H1 (cell line): ENCODE results near the gene RALA.

ENCODE experiments used
- KDM1A ChIP-seq: fragments of 200-600, 300-600 bp; sonication (generic); IDR thresholded peaks from 2 replicates; pipeline ENCODE4 v1.7.1; 2016; ENCODE audit warnings: mild to moderate bottlenecking, low read length, borderline replicate concordance
- MAFK ChIP-seq: IDR thresholded peaks from 2 replicates; pipeline ENCODE4 v1.6.1; 2012; ENCODE audit warnings: low read depth, mild to moderate bottlenecking, improper control_type of control experiment, low read length
- NRF1 ChIP-seq: IDR thresholded peaks from 2 replicates; pipeline ENCODE4 v1.6.1; 2011; ENCODE audit warnings: mild to moderate bottlenecking, low read depth, low read length, improper control_type of control experiment
- RAD21 ChIP-seq, 2 experiments: IDR thresholded peaks in 1 of 2; conservative IDR thresholded peaks in 1 of 2; 2 replicates each; pipeline ENCODE4 v1.6.1; 2011; ENCODE audit warnings: low read depth in 2 of 2, low read length in 2 of 2, improper control_type of control experiment in 1 of 2, inconsistent platforms in 1 of 2, mild to moderate bottlenecking in 1 of 2, moderate library complexity in 1 of 2
- RXRA ChIP-seq: IDR thresholded peaks from 2 replicates; pipeline ENCODE4 v1.6.1; 2011; ENCODE audit warnings: low read depth, mild to moderate bottlenecking, low read length, moderate library complexity; ENCODE audit not compliant: insufficient read depth
- TCF12 ChIP-seq: IDR thresholded peaks from 2 replicates; pipeline ENCODE4 v1.6.1; 2011; ENCODE audit warnings: low read depth, mild to moderate bottlenecking, low read length
- YY1 ChIP-seq: IDR thresholded peaks from 2 replicates; pipeline ENCODE4 v1.6.1; 2011; ENCODE audit warnings: low read depth, mild to moderate bottlenecking, low read length
- TF ChIP-seq, protein P1 (sequence below), 3 experiments: IDR thresholded peaks; 1 replicate in 2 of 3; 2 replicates in 1 of 3; pipeline versions ENCODE4 v1.5.1 to v1.6.1; 2011; ENCODE audit warnings: low read length in 3 of 3, mild to moderate bottlenecking in 3 of 3, inconsistent platforms in 2 of 3, low read depth in 1 of 3, moderate library complexity in 1 of 3; ENCODE audit not compliant: insufficient read depth in 1 of 3; ENCODE audit errors: control extremely low read depth in 1 of 3
- TF ChIP-seq, protein P2 (sequence below): IDR thresholded peaks from 2 replicates; pipeline ENCODE4 v1.6.1; 2012; ENCODE audit warnings: low read length, inconsistent platforms
- TF ChIP-seq, protein P3 (sequence below): IDR thresholded peaks from 2 replicates; pipeline ENCODE4 v1.6.1; 2011; ENCODE audit warnings: low read length, improper control_type of control experiment

DNA sequence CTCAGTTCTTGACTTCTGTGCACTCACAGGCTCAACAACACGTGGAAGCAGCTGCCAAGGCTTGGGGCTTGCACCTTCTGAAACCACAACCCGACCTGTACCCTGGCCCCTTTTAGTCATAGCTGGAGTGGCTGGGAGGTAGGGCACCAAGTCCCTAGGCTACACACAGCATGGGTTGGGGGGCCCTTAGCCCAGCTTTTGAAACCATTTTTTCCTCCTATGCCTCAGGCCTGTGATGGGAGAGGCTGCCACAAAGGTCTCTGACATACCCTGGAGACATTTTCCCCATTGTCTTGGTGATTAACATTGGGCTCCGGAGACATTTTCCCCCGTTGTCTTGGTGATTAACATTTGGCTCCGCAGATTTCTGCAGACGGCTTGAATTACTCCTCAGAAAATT lies 38.6 kb downstream of the RALA start:
- TF ChIP-seq RAD21 (IDR thresholded peaks at IDR 0.05 in 1 of 2, conservative IDR thresholded peaks at IDR 0.05 in 1 of 2; ENCODE audit: low read depth in 2 of 2, low read length in 2 of 2) (no peak), YY1 (no peak), RXRA (no peak), MAFK (no peak), NRF1 (no peak), KDM1A (no peak), TCF12 (no peak)
- TF ChIP-seq, protein P1, sequence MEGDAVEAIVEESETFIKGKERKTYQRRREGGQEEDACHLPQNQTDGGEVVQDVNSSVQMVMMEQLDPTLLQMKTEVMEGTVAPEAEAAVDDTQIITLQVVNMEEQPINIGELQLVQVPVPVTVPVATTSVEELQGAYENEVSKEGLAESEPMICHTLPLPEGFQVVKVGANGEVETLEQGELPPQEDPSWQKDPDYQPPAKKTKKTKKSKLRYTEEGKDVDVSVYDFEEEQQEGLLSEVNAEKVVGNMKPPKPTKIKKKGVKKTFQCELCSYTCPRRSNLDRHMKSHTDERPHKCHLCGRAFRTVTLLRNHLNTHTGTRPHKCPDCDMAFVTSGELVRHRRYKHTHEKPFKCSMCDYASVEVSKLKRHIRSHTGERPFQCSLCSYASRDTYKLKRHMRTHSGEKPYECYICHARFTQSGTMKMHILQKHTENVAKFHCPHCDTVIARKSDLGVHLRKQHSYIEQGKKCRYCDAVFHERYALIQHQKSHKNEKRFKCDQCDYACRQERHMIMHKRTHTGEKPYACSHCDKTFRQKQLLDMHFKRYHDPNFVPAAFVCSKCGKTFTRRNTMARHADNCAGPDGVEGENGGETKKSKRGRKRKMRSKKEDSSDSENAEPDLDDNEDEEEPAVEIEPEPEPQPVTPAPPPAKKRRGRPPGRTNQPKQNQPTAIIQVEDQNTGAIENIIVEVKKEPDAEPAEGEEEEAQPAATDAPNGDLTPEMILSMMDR (IDR thresholded peaks at IDR 0.05; ENCODE audit: control extremely low read depth in 1 of 3, insufficient read depth in 1 of 3, low read depth in 1 of 3, low read length in 3 of 3), result no peak
- TF ChIP-seq, protein P2, sequence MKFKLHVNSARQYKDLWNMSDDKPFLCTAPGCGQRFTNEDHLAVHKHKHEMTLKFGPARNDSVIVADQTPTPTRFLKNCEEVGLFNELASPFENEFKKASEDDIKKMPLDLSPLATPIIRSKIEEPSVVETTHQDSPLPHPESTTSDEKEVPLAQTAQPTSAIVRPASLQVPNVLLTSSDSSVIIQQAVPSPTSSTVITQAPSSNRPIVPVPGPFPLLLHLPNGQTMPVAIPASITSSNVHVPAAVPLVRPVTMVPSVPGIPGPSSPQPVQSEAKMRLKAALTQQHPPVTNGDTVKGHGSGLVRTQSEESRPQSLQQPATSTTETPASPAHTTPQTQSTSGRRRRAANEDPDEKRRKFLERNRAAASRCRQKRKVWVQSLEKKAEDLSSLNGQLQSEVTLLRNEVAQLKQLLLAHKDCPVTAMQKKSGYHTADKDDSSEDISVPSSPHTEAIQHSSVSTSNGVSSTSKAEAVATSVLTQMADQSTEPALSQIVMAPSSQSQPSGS, result no peak
- TF ChIP-seq, protein P3, sequence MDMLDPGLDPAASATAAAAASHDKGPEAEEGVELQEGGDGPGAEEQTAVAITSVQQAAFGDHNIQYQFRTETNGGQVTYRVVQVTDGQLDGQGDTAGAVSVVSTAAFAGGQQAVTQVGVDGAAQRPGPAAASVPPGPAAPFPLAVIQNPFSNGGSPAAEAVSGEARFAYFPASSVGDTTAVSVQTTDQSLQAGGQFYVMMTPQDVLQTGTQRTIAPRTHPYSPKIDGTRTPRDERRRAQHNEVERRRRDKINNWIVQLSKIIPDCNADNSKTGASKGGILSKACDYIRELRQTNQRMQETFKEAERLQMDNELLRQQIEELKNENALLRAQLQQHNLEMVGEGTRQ, result no peak
